ENCODE measurements around the gene HCCS. TPM values are rescaled to one million over a fixed set of nuclear protein-coding genes. Genes with fewer than 3 reads are reported as not detected.

Gene HCCS
- total and polyA plus RNA-seq, 3 donors from 2014 or later = 15.0 to 27.6 (median 17.4) TPM

DNA sequence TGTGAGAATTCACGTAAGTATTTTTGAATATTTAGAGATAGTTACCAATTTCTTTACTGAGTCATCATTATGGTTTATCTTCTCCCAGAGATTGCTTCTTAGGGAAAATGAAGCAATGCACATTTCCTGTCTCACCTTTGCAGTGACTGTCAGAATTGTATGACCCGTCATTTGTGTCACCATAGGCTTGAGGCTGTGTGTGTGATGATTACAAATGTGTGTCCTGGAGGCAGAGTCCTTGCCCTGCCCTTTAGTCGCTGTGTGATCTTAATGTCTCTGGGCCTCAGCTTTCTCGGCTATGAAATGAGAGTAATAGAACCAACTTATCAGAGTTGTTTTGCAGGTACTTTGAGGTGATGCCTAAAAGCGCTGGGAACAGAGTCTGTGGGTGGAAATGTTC is 13.9 kb downstream of the HCCS start:
- no peaks in the 10 kb centered on the region for H3K4me1 ChIP-seq
- no peak for DNase-seq
- no peak overlapping the region for H3K4me3 ChIP-seq
- no peaks in the 10 kb centered on the region for H3K9me3 ChIP-seq
- WGBS, 2 donors = 96 to 97% methylated on average over 5 of the region's 5 CpGs
- intact Hi-C loops (cut with DNase I; ENCODE audit: low total_unique reads) = no loop called here
- H3K27me3 ChIP-seq = no peaks in the 10 kb centered on the region
- TF ChIP-seq POLR2A (IDR thresholded peaks at IDR 0.05) = no peak
- TF ChIP-seq, protein P1, sequence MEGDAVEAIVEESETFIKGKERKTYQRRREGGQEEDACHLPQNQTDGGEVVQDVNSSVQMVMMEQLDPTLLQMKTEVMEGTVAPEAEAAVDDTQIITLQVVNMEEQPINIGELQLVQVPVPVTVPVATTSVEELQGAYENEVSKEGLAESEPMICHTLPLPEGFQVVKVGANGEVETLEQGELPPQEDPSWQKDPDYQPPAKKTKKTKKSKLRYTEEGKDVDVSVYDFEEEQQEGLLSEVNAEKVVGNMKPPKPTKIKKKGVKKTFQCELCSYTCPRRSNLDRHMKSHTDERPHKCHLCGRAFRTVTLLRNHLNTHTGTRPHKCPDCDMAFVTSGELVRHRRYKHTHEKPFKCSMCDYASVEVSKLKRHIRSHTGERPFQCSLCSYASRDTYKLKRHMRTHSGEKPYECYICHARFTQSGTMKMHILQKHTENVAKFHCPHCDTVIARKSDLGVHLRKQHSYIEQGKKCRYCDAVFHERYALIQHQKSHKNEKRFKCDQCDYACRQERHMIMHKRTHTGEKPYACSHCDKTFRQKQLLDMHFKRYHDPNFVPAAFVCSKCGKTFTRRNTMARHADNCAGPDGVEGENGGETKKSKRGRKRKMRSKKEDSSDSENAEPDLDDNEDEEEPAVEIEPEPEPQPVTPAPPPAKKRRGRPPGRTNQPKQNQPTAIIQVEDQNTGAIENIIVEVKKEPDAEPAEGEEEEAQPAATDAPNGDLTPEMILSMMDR (IDR thresholded peaks at IDR 0.05) = no peak
- no peak overlapping the region for H3K27ac ChIP-seq
- no peaks in the 10 kb centered on the region for H3K36me3 ChIP-seq (ENCODE audit: low read depth, missing control alignments)

DNA sequence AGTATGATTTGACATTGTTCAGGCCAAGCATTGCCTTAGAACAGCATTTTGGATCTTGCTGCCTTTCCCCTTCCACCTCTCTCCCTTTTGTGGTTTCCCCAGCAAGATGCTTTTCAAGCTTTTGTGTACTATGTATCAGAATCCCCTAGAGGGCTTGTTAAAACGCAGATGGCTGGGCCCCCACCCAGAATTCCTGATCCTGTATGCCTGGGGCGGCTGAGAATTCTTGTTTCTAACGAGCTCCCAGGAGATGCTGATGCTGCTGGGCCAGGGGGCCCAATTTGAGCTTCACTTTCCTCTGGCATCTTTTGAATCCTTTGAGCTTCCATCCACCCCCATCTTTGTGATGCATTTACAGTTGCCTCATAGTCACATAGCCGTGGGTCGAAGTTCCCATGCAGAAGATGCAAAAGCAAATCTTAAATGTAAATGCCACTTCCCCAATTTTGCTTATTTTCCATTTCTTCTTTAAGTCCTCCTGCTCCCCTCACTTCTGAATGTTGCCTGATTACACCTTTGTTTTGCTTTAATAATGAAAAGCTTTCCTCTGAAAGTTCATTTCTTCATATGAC is 18.5 kb downstream of the HCCS start:
- no peak overlapping the region for H3K4me3 ChIP-seq
- intact Hi-C loops (cut with DNase I; ENCODE audit: low total_unique reads) = no loop called here
- no peaks in the 10 kb centered on the region for H3K4me1 ChIP-seq
- WGBS, 2 donors = 52 to 66% methylated on average over 4 to 5 of the region's 5 CpGs
- H3K36me3 ChIP-seq (ENCODE audit: low read depth, missing control alignments) = no peaks in the 10 kb centered on the region
- no peak overlapping the region for H3K27ac ChIP-seq
- no peaks in the 10 kb centered on the region for H3K9me3 ChIP-seq
- no peaks in the 10 kb centered on the region for H3K27me3 ChIP-seq
- TF ChIP-seq, protein P1 (IDR thresholded peaks at IDR 0.05) = no peak
- TF ChIP-seq POLR2A (IDR thresholded peaks at IDR 0.05) = no peak
- peak; percentile 43 for DNase-seq

DNA sequence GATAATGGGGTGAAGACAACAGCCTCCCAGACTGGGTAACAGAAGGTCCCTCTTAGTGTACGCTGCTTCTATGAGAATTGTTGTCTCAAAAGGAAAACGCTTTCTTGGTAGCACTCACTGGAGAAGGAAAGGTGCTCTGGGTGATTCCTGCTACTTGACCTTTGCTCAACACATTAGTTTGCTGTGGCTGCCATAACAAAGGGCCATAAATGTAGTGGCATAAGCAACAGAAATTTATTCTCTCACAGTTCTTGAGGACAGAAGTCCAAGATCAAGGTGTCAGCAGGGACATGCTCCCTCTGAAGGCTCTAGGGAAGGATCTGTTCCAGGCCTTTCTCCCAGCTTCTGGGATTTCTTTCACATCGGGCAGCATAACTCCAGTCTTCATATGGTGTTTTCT is 19.0 kb downstream of the HCCS start:
- no peak for DNase-seq
- TF ChIP-seq POLR2A (IDR thresholded peaks at IDR 0.05) = no peak
- TF ChIP-seq, protein P1 (IDR thresholded peaks at IDR 0.05) = no peak
- Histone ChIP-seq H3K27ac (no peak overlapping the region), H3K4me1 (no peaks in the 10 kb centered on the region), H3K9me3 (no peaks in the 10 kb centered on the region), H3K4me3 (no peak overlapping the region), H3K36me3 (ENCODE audit: low read depth, missing control alignments) (no peaks in the 10 kb centered on the region), H3K27me3 (no peaks in the 10 kb centered on the region)
- intact Hi-C loops (cut with DNase I; ENCODE audit: low total_unique reads) = no loop called here
- WGBS, 2 donors = 83 to 86% methylated on average over 3 of the region's 3 CpGs

DNA sequence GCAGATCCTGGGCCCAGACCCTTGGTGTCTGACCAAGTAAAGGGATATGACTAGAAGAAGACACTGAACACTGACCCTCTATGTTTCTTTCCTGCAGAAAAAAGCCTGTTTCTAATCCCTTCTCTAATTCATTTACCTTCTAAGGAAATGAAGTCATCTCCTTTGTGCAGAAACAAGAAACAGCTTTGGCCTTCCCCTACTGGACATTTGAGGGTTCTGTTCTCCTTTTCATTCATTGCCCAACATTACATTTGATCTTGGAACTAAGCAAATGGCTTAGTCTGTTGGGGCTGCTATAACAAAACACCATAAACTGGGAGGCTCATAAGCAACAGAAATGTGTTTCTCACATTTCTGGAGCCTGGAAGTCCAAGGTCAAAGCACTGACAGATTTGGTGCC is 20.0 kb downstream of the HCCS start:
- Histone ChIP-seq H3K36me3 (ENCODE audit: low read depth, missing control alignments) (no peaks in the 10 kb centered on the region), H3K4me3 (no peak overlapping the region), H3K27ac (no peak overlapping the region), H3K9me3 (no peaks in the 10 kb centered on the region), H3K27me3 (no peaks in the 10 kb centered on the region), H3K4me1 (no peaks in the 10 kb centered on the region)
- DNase-seq = no peak
- TF ChIP-seq, protein P1 (IDR thresholded peaks at IDR 0.05) = no peak
- no peak for TF ChIP-seq POLR2A (IDR thresholded peaks at IDR 0.05)
- intact Hi-C loops (cut with DNase I; ENCODE audit: low total_unique reads) = no loop called here

DNA sequence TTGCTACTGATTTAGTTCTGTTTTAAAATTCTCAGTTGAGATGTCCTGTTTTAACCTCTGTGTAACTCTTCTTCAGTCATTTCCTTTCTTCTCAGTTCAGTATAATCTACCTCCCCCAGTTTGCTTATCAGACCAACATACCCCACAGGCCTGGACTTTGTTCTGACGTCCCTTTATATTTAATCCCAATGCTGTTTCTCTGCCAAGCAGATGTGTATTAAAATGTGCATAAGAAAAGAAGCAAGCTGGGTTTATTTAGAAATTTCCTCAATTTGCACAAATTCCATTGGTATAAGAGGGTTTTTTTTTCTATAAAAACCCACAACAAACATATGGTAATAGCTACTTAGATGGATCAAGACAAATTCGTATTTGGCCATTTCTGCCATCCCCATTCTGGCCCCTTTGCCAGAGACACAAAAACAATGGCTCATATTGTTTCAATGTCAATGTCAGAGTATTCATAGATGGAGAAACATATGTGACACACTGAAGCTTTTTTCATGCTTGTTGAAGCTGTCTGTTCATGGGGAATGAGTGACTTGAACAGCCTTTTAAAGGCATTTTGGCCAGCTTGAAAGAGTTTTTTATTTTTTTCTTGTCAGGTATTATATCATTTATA is 24.5 kb downstream of the HCCS start:
- H3K36me3 ChIP-seq (ENCODE audit: low read depth, missing control alignments) = no peaks in the 10 kb centered on the region
- intact Hi-C loops (cut with DNase I; ENCODE audit: low total_unique reads) = no loop called here
- no peaks in the 10 kb centered on the region for H3K9me3 ChIP-seq
- H3K27me3 ChIP-seq = no peaks in the 10 kb centered on the region
- TF ChIP-seq, protein P1 (IDR thresholded peaks at IDR 0.05) = no peak
- no peak for TF ChIP-seq POLR2A (IDR thresholded peaks at IDR 0.05)
- H3K27ac ChIP-seq = no peak overlapping the region
- DNase-seq = no peak
- H3K4me3 ChIP-seq = no peak overlapping the region
- WGBS, 2 donors = 41 to 49% methylated on average over 2 of the region's 2 CpGs
- H3K4me1 ChIP-seq = no peaks in the 10 kb centered on the region
